WI38 (cell line): Measurements from ENCODE around the gene MRTFA.

ENCODE experiments used
- H3K4me3 ChIP-seq: 2 replicates; pipeline ENCODE4 v1.5.1; 2011; ENCODE audit warnings: low read depth, mild to moderate bottlenecking, control low read depth, low read length
- TF ChIP-seq, protein P1 (sequence below): IDR thresholded peaks from 2 replicates; pipeline ENCODE4 v1.5.1; 2012; ENCODE audit warnings: low read depth, mild to moderate bottlenecking, control low read depth, low read length

Gene MRTFA

DNA sequence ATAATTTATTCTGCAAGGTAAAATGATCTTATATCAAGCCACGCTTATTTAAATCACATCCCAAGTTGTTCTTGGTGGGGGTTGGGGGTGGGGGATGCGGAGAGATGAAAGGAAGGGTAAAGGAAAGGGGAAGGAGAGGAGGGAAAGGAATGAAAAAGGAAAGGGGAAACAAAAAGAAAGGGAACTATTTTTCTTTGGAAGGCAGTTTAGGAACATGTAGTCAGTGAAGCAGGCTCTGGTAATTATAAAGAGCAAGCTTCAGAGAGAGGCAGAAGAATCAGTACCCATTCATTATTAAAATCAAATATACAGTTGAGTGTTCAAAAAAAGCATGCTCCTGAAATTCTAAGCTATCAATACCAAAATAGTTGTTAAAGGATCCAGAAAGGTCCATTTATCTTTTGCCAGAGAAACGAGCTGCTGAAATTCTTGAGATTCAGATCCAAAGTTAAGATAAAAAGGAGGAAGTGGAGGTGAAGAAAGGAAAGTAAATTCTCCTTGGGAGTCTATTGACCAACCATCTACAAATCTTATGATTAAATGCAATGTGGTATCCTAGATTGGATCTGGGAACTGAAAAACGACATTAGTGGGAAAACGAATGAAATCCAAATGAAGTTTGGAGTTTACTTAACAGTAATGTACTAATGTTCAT is 158.7 kb downstream of the MRTFA start:
- no peak overlapping the region for H3K4me3 ChIP-seq
- TF ChIP-seq, protein P1, sequence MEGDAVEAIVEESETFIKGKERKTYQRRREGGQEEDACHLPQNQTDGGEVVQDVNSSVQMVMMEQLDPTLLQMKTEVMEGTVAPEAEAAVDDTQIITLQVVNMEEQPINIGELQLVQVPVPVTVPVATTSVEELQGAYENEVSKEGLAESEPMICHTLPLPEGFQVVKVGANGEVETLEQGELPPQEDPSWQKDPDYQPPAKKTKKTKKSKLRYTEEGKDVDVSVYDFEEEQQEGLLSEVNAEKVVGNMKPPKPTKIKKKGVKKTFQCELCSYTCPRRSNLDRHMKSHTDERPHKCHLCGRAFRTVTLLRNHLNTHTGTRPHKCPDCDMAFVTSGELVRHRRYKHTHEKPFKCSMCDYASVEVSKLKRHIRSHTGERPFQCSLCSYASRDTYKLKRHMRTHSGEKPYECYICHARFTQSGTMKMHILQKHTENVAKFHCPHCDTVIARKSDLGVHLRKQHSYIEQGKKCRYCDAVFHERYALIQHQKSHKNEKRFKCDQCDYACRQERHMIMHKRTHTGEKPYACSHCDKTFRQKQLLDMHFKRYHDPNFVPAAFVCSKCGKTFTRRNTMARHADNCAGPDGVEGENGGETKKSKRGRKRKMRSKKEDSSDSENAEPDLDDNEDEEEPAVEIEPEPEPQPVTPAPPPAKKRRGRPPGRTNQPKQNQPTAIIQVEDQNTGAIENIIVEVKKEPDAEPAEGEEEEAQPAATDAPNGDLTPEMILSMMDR: no peak

DNA sequence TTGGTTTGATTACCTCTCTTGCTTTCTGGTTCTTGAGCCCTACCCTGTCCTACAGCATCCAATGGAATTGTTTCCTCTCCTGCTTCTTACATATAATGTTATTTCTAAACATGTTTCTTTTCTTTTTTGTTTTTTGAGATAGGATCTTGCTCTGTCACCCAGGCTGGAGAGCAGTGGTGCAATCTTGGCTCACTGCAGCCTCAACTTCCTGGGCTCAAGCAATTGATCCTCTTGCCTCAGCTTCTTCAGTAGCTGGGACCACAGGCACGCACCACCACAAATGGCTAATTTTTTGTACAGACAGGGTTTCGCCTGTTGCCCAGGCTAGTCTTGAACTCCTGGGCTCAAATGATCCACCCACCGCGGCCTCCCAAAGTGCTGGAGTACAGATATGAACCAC is 160.2 kb downstream of the MRTFA start:
- H3K4me3 ChIP-seq: no peak overlapping the region
- TF ChIP-seq, protein P1: no peak

GRCh38 chr22:40473703-40474102 is 162.8 kb downstream of the MRTFA start:
- no peak overlapping the region for H3K4me3 ChIP-seq
- TF ChIP-seq, protein P1: no peak

DNA sequence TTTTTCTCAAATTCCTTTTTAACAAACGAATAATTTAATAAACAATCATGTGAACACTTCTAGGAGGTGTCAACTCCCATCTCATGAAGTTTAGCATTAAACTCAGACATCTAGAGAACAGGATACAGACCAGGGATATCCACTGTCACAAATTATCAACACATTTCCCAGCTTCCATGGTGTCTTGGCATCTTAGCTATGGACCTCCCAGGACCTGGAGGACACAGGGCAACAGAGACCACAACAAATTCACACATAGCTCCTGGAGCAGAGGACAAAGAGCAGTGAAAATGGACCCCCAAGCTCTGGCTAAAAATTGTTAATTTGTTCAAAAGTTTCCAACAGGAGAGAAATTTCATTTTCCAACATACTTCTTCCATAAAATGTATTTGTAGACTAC is 163.9 kb downstream of the MRTFA start:
- TF ChIP-seq, protein P1: no peak
- H3K4me3 ChIP-seq: no peak overlapping the region

DNA sequence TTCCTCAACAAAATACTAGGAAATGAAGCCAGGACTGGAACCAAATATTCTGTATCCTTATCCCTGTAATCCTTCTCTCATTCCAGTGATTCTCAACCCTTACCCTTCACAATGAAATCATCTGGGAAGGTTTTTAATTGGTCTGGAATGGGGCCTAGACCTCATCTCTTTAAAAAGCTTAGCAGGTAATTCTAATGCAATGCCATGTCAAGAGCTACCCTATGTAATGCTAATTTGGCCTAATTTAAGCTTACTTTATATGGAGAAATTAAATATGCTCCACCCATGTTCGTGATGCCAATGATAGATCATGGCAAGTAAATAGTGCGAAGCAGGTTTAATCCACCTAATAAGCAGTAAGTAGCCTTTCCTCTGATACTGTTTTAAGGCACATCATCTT is 164.5 kb downstream of the MRTFA start:
- TF ChIP-seq, protein P1: no peak
- no peak overlapping the region for H3K4me3 ChIP-seq

GRCh38 chr22:40469181-40469580 is 167.3 kb downstream of the MRTFA start:
- TF ChIP-seq, protein P1: no peak
- no peak overlapping the region for H3K4me3 ChIP-seq

DNA sequence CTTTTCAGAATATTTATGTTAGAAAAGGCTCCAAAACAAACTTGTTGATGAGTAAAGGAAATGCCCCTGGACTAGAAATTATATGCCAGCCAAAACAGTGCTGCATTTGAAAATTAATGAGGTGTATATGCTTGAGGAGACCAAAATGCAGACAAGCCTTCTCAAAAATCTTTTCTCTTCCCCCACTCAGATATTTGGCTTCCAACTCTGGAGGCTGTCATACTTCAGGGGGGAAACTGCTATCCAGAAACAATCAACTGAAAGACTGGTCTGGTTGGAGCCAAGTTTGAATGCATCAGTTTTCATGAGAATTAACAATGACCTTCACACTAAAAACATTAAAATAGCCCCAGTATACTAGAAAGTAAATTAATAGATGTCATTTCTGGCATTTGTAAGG is 167.9 kb downstream of the MRTFA start:
- TF ChIP-seq, protein P1: no peak
- no peak overlapping the region for H3K4me3 ChIP-seq
